Adipocyte (in vitro differentiated cells): Measurements from ENCODE around the gene PKD1.

Experiments used
- DNase-seq: peaks from one replicate; pipeline ENCODE4 v3.0.0-alpha.2; 2015; ENCODE audit warnings: low read depth
- H3K27me3 ChIP-seq: replicated peaks from 2 replicates; pipeline ENCODE4 v1.7.0; 2013; ENCODE audit warnings: mild to moderate bottlenecking, low read length, moderate library complexity; ENCODE audit not compliant: control insufficient read depth, insufficient read depth
- H3K36me3 ChIP-seq: 2 replicates; pipeline ENCODE4 v1.7.0; 2013; ENCODE audit warnings: low read length, mild to moderate bottlenecking, moderate library complexity; ENCODE audit not compliant: control insufficient read depth, insufficient read depth, severe bottlenecking
- H3K4me1 ChIP-seq: 2 replicates; pipeline ENCODE4 v1.7.0; 2013; ENCODE audit warnings: mild to moderate bottlenecking, low read length, moderate library complexity; ENCODE audit not compliant: control insufficient read depth, insufficient read depth
- H3K4me3 ChIP-seq: 2 replicates; pipeline ENCODE4 v1.7.0; 2013; ENCODE audit warnings: mild to moderate bottlenecking, low read length, moderate library complexity
- H3K9ac ChIP-seq: 2 replicates; pipeline ENCODE4 v1.7.0; 2013; ENCODE audit warnings: mild to moderate bottlenecking, low read length, moderate library complexity
- H3K9me3 ChIP-seq: 2 replicates; pipeline ENCODE4 v1.7.0; 2013; ENCODE audit warnings: mild to moderate bottlenecking, low read length, moderate library complexity; ENCODE audit not compliant: control insufficient read depth

PKD1 gene

GRCh38 chr16:2058872-2059271 lies 76.8 kb downstream of the PKD1 start:
- H3K4me1 ChIP-seq = no peaks in the 10 kb centered on the region
- no peak overlapping the region for H3K9ac ChIP-seq
- no peaks in the 10 kb centered on the region for H3K9me3 ChIP-seq
- no peak for DNase-seq
- no peaks in the 10 kb centered on the region for H3K27me3 ChIP-seq
- H3K4me3 ChIP-seq = no peak overlapping the region
- H3K36me3 ChIP-seq = peaks cover 64% of the 10 kb centered on the region

DNA sequence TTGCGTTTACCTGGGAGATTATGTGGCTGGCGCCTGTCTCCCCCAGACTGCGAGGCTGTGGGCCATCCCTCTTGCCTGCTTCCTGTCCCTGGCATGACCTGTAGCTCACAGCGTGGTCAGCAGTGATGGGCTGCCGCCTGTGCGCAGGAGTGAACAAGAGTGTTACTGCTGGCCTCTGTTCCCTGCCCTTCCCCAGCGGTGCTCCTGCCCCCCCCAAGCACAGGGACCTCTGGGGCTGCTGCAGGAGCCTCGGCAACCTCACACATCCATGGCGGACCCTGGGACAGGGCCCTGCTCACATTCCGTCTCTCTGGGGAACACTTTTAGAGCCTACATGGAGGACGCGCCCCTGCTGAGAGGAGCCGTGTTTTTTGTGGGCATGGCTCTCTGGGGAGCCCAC lies 77.3 kb downstream of the PKD1 start:
- no peaks in the 10 kb centered on the region for H3K27me3 ChIP-seq
- H3K4me1 ChIP-seq = no peaks in the 10 kb centered on the region
- no peak overlapping the region for H3K9ac ChIP-seq
- DNase-seq = no peak
- H3K36me3 ChIP-seq = peaks cover 64% of the 10 kb centered on the region
- no peaks in the 10 kb centered on the region for H3K9me3 ChIP-seq
- H3K4me3 ChIP-seq = no peak overlapping the region

- Histone ChIP-seq H3K4me1 (no peaks in the 10 kb centered on the region), H3K9ac (no peak overlapping the region), H3K4me3 (no peak overlapping the region), H3K27me3 (no peaks in the 10 kb centered on the region), H3K36me3 (peaks cover 61% of the 10 kb centered on the region), H3K9me3 (no peaks in the 10 kb centered on the region)
- DNase-seq = no peak
These were observed 78.3 kb downstream of the PKD1 start for GRCh38 chr16:2057438-2057837.

DNA sequence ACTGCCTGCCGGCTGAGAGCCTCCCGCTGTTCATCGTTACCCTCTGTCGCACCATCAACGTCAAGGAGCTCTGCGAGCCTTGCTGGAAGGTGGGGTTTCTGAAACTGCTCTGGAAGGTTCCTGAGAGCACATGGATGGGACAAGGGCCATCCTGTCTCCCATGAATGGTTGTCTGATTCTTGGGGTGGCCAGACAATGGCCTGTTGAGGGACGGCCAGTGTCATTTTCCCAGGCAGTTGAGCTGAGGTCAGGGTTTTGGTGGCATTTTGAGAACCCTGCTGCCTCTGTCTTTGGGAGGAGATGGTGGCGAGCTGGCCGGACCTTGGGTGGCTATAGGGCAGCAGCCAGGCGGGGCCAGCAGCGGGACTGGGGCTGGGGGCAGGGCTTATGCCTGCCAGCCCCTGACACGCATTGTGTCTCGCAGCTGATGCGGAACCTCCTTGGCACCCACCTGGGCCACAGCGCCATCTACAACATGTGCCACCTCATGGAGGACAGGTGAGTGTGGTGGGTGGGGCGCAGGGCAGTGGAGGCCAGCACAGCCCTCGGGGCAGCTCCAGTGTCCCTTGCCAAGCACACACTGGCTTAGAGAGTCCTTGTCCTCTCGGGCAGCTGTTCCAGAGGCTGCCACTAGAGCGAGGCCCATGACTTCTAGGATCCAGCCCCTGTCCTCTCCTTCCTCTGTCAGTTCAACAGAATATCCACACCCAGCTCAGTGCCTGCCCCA lies 78.9 kb downstream of the PKD1 start:
- Histone ChIP-seq H3K9me3 (no peaks in the 10 kb centered on the region), H3K36me3 (peaks cover 61% of the 10 kb centered on the region), H3K9ac (no peak overlapping the region), H3K4me1 (no peaks in the 10 kb centered on the region), H3K27me3 (no peaks in the 10 kb centered on the region), H3K4me3 (no peak overlapping the region)
- no peak for DNase-seq

DNA sequence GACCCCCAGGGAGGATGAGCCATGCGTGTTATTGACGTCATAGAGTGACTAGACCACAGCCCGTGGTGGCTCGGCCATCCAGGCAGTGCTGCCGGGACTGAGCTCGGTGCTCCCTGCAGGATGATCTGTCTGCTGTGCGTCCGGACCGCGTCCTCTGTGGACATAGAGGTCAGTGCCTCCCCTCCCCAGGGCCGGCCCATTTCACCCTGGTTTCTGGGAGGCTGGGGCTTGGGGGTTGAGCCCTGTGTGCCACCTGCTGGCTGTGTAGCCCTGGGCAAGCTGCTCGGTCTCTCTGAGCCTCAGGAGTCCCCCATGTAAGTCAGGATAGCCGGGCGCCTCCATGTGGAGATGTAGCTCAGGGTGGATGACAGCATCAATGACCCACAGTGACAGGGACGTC lies 79.6 kb downstream of the PKD1 start:
- no peaks in the 10 kb centered on the region for H3K4me1 ChIP-seq
- H3K9me3 ChIP-seq = no peaks in the 10 kb centered on the region
- H3K36me3 ChIP-seq = peaks cover 62% of the 10 kb centered on the region
- no peak overlapping the region for H3K9ac ChIP-seq
- no peaks in the 10 kb centered on the region for H3K27me3 ChIP-seq
- DNase-seq = no peak
- H3K4me3 ChIP-seq = no peak overlapping the region

- no peak for DNase-seq
- H3K9ac ChIP-seq = no peak overlapping the region
- no peak overlapping the region for H3K4me3 ChIP-seq
- H3K36me3 ChIP-seq = peaks cover 55% of the 10 kb centered on the region
- H3K4me1 ChIP-seq = no peaks in the 10 kb centered on the region
- no peaks in the 10 kb centered on the region for H3K9me3 ChIP-seq
- H3K27me3 ChIP-seq = no peaks in the 10 kb centered on the region
These were observed 81.0 kb downstream of the PKD1 start for GRCh38 chr16:2054543-2055245.

DNA sequence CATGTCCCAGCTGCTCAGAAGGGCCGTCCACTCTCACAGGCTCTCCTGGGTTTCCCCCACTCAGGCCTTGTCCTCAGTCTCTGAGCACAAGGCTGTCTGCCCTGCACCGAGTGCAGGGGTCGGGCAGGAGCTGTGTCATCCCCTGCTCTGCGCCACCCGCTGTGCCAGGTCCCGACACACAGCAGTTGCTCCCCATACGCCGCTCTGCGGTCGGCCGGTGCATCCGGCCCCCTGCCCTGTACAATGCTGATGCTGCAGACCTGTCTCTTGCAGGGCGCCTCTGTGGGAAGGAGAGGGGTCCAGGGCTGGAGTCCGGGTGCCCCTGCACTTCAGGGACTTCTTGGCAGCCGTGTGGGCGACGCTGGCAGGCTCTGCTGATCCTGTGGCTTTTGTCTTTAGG lies 81.8 kb downstream of the PKD1 start:
- H3K36me3 ChIP-seq = peaks cover 53% of the 10 kb centered on the region

DNA sequence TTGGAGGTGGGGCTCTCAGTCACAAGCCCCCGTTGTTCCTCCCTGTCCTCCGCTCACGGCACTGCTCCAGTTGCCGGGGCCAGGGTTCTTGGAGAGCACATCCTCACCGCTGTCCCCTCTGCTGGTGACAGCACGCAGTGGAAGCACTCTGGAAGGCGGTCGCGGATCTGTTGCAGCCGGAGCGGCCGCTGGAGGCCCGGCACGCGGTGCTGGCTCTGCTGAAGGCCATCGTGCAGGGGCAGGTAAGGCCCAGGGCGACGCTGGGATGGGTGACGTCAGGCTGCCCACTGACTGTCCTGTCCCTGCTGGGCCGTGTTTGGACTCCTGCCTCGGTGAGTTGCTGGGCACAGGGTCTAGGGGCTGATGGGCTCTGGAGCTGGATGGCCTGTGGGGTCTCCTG lies 82.5 kb downstream of the PKD1 start:
- Histone ChIP-seq H3K9me3 (no peaks in the 10 kb centered on the region), H3K27me3 (no peaks in the 10 kb centered on the region), H3K36me3 (peaks cover 47% of the 10 kb centered on the region), H3K4me3 (no peak overlapping the region), H3K4me1 (peaks cover 5% of the 10 kb centered on the region), H3K9ac (no peak overlapping the region)
- no peak for DNase-seq

More for the DNA sequence above, 81.8 kb downstream of the PKD1 start:
- no peak for DNase-seq
- Histone ChIP-seq H3K27me3 (no peaks in the 10 kb centered on the region), H3K9me3 (no peaks in the 10 kb centered on the region), H3K4me3 (no peak overlapping the region), H3K9ac (no peak overlapping the region), H3K4me1 (peaks cover under 1% of the 10 kb centered on the region)

GRCh38 chr16:2048116-2048543 lies 87.6 kb downstream of the PKD1 start:
- peak; percentile 51 for DNase-seq
- Histone ChIP-seq H3K4me1 (peaks cover 8% of the 10 kb centered on the region), H3K9ac (peak overlapping the region; percentile 90), H3K36me3 (peaks cover 19% of the 10 kb centered on the region), H3K27me3 (no peaks in the 10 kb centered on the region), H3K9me3 (no peaks in the 10 kb centered on the region), H3K4me3 (peak overlapping the region; percentile 88)

DNA sequence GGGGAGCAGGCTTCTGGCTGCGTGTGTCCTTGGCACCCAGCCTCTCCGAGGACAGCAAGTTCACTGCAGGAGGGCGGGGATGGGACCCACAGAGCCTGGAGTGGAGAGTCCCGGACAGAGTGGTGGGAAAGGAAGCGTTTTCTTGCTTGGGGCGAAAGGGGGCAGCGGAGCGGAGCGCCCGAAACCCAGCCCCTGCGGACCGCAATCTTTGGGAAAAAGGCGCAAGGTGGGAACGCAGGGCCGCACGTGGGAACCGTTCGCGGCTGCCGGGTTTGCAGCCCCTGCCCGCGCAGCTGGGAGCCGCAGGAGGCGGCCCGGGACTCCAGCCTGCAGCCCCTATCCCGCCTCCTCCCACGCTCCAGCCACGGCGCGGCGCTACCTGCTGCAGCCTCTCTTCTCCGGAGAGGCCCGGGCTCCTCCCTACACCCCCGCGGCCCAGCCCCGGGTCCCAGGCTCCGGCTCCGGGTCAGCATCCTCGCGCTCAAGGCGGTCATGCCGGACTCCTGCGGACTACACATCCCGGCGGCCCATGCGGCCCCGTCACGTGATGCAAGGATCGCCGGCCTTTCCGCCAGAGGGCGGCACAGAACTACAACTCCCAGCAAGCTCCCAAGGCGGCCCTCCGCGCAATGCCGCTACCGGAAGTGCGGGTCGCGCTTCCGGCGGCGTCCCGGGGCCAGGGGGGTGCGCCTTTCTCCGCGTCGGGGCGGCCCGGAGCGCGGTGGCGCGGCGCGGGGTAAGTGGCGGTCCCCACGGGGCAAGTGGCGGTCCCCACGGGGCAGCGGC lies 88.2 kb downstream of the PKD1 start, which contains the start of the genes NTHL1 and TSC2:
NTHL1 (minus strand) TSS at position 505 of the 786 bp plus-strand sequence; CDS start at position 494, 11 bp downstream.
TSC2 (plus strand) TSS at position 656 of the 786 bp plus-strand sequence. CDS start 631 bp downstream, outside the sequence.
- Histone ChIP-seq H3K9ac (peak within 1 kb of the TSS; percentile 90), H3K36me3 (peaks cover 17% of the 10 kb centered on the region), H3K27me3 (no peaks in the 10 kb centered on the region), H3K9me3 (no peaks in the 10 kb centered on the region), H3K4me1 (peaks cover 8% of the 10 kb centered on the region), H3K4me3 (peak within 1 kb of the TSS; percentile 88)
- DNase-seq = peak; percentile 98

DNA sequence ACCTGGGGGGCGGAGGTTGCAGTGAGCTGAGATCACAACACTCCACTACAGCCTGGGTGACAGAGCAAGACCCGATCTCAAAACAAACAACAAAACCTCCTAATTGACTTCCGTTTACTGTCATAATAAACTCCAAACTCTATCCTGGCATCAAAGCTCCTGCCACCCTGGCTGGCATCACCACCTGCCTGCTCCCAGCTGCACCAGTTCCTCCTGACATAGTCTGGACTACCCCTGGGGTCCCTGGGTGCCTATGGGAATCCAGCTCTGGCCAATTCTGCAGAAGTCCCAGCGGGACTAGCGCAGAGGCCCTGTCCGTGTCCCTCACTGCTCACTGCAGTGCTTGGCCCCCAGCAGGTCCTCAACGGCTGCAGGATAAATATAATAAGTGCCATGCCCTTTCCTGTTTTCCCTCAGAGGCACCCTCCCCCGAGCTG lies 88.8 kb downstream of the PKD1 start:
- Histone ChIP-seq H3K4me3 (peak overlapping the region; percentile 88), H3K36me3 (peaks cover 11% of the 10 kb centered on the region), H3K9ac (peak overlapping the region; percentile 90), H3K27me3 (no peaks in the 10 kb centered on the region), H3K4me1 (peaks cover 8% of the 10 kb centered on the region), H3K9me3 (no peaks in the 10 kb centered on the region)
- no peak for DNase-seq
